Fibroblast of mammary gland (primary cell): ENCODE measurements around the gene EDN1.
"Not testable (repeated sequence)": the region's sequence is repeated elsewhere in the genome, so short reads cannot be mapped to it uniquely, and the experiment has no call there.

Source experiments
- DNase-seq: peaks from one replicate; pipeline ENCODE4 v3.0.0-alpha.2; 2010; ENCODE audit warnings: low read depth
- H3K4me3 ChIP-seq: 2 replicates; pipeline ENCODE4 v1.5.1; 2011; ENCODE audit warnings: low read depth, mild to moderate bottlenecking, low read length, moderate library complexity; ENCODE audit not compliant: control insufficient read depth
- TF ChIP-seq, protein P1 (sequence below): conservative IDR thresholded peaks from 2 replicates; pipeline ENCODE4 v1.5.1; 2011; ENCODE audit warnings: low read depth, low read length, inconsistent platforms; ENCODE audit not compliant: control insufficient read depth, insufficient read depth

Gene EDN1

DNA sequence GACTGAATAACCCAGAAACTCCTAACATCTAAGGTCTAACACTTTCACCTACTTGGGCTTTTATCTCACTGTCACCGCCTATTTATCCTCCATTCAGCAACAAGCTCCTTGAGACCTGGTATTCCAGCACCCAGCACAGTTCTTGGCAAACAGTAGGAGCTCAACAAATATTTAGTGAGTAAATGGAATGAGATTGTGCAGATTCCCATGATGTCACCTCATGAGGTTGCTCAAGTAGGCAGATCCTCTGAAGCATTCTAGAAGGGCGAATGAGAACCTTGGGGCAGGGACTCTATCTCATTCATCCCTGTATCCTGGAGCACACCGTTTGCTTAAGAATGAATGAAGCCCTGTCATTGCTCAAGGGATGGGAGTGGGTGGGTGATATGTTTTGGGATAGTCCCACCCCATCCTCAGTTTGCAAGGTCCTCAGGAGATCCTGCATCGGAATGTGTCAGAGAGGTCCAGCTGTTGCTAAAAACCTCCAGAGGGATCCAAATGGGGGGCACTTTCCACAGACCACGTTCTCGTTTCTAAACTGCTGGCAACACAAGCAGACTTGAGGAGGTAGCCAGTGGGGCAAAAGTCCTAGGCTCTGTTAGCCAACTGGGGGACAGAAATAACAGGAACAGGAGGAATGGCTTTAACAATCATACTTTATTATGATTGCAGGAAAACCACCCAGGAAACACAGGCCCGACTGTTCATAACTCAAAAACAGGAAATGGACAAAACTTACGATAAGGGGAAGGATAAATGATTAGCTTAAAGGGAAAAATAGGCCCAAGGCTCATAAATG lies 42.0 kb downstream of the EDN1 start:
- TF ChIP-seq, protein P1, sequence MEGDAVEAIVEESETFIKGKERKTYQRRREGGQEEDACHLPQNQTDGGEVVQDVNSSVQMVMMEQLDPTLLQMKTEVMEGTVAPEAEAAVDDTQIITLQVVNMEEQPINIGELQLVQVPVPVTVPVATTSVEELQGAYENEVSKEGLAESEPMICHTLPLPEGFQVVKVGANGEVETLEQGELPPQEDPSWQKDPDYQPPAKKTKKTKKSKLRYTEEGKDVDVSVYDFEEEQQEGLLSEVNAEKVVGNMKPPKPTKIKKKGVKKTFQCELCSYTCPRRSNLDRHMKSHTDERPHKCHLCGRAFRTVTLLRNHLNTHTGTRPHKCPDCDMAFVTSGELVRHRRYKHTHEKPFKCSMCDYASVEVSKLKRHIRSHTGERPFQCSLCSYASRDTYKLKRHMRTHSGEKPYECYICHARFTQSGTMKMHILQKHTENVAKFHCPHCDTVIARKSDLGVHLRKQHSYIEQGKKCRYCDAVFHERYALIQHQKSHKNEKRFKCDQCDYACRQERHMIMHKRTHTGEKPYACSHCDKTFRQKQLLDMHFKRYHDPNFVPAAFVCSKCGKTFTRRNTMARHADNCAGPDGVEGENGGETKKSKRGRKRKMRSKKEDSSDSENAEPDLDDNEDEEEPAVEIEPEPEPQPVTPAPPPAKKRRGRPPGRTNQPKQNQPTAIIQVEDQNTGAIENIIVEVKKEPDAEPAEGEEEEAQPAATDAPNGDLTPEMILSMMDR, result no peak
- H3K4me3 ChIP-seq, result no peak overlapping the region
- DNase-seq, result no peak

DNA sequence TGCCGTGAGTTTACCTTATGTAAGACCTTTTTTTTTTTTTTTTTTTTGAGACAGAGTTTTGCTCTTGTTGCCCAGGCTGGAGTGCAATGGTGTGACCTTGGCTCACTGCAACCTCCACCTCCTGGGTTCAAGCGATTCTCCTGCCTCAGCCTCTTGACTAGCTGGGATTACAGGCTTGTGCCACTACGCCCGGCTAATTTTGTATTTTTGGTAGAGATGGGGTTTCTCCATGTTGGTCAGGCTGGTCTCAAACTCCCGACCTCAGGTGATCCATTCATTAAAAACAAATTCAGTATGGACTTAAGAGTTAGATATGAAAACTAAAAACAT lies 42.6 kb downstream of the EDN1 start:
- not testable (repeated sequence) for H3K4me3 ChIP-seq, DNase-seq

- TF ChIP-seq, protein P1, result no peak
- H3K4me3 ChIP-seq, result no peak overlapping the region
- DNase-seq, result no peak
These were observed 43.0 kb downstream of the EDN1 start for GRCh38 chr6:12333128-12333527.

DNA sequence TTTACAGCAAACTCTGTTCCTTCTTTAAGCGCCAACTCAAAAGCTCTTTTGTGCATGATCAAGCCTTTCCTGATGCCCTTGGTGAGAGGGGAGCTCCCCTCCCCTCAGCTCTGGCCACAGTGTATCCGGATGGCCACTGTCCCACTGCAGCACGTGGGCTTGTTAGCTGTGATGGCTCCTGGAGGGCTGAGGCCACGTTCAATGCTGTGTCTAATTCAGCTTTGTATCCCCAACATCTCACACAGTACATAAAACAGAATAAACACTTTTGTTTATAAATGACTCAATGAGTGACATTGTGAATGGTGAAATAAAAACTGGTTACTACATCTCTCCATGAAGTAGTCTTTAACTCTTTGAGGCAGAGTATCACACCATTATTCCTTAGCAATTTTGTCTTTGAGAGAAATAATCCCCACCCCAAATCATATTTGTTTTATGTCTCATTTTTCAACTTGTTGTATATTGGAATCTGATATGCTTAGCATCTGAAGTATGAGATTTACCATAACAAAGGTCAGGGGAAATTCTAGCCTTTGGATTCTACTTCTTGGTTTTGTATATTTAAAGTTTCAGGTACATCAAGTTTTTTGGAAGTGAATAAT lies 44.5 kb downstream of the EDN1 start:
- DNase-seq, result no peak
- TF ChIP-seq, protein P1, result no peak
- H3K4me3 ChIP-seq, result no peak overlapping the region

GRCh38 chr6:12335131-12335527 lies 45.0 kb downstream of the EDN1 start:
- no peak overlapping the region for H3K4me3 ChIP-seq
- TF ChIP-seq, protein P1, result no peak
- DNase-seq, result no peak

DNA sequence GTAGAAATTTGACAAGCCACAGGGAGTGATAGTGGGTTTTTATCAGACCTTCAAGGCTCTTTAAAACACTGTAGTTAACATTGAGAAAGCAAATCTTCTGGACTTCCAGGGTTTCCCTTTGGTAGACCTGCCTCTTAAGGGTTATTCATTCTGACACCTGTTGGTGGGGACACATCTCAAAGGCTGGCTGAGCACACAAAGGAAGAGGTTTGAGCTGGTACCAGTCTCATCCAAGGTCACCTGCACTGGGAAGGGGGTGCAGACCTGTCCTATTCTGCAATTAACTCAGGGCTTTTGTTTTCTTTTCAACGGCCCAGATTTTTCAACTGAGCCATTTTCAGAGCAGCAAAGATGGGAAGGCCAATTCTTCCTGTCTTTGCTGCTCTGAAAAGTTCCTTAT lies 45.6 kb downstream of the EDN1 start:
- TF ChIP-seq, protein P1, result no peak
- H3K4me3 ChIP-seq, result no peak overlapping the region
- no peak for DNase-seq

- TF ChIP-seq, protein P1, result no peak
- DNase-seq, result no peak
- no peak overlapping the region for H3K4me3 ChIP-seq
These were observed 46.2 kb downstream of the EDN1 start for GRCh38 chr6:12336121-12336971.
